ENCODE results near the gene SLC41A1. TPM values are rescaled to one million over a fixed set of nuclear protein-coding genes. Genes with fewer than 3 reads are reported as not detected.
"Not testable (repeated sequence)": the region's sequence is repeated elsewhere in the genome, so short reads cannot be mapped to it uniquely, and the experiment has no call there.

SLC41A1 gene
- total RNA-seq, 6 donors from 2014 or later, result 17.8 to 35.1 (median 27.3) TPM

- H3K4me3 ChIP-seq, result no peak overlapping the region
- no peaks in the 10 kb centered on the region for H3K36me3 ChIP-seq
- H3K27ac ChIP-seq, result no peak overlapping the region
- DNase-seq (no peak), ATAC-seq (ENCODE audit: low FRiP score in 2 of 2) (no peak)
- H3K9me3 ChIP-seq, result no peaks in the 10 kb centered on the region
- 94 to 100% methylated on average over 5 of the region's 5 CpGs for WGBS, 2 donors
- no peak for TF ChIP-seq CTCF (IDR thresholded peaks at IDR 0.05)
- no peak for TF ChIP-seq POLR2A (IDR thresholded peaks at IDR 0.05)
- TF ChIP-seq POLR2AphosphoS5 (IDR thresholded peaks at IDR 0.05), result no peak
- TF ChIP-seq EP300 (IDR thresholded peaks at IDR 0.05), result no peak
- no peaks in the 10 kb centered on the region for H3K4me1 ChIP-seq
- no peaks in the 10 kb centered on the region for H3K27me3 ChIP-seq
Measured at GRCh38 chr1:205824180-205824579, 11.2 kb upstream of the SLC41A1 start.

- DNase-seq; H3K4me3 ChIP-seq; ATAC-seq (ENCODE audit: low FRiP score in 2 of 2); H3K27me3 ChIP-seq; H3K4me1 ChIP-seq; H3K36me3 ChIP-seq; H3K9me3 ChIP-seq; H3K27ac ChIP-seq: not testable (repeated sequence)
- 94 to 97% methylated on average over 2 of the region's 2 CpGs for WGBS, 2 donors
Measured at GRCh38 chr1:205823260-205823659, 10.3 kb upstream of the SLC41A1 start.

GRCh38 chr1:205822397-205822796 is 9.4 kb upstream of the SLC41A1 start:
- ATAC-seq (ENCODE audit: low FRiP score in 2 of 2) (no peak), DNase-seq (no peak)
- Histone ChIP-seq H3K27ac (no peak overlapping the region), H3K4me1 (no peaks in the 10 kb centered on the region), H3K36me3 (no peaks in the 10 kb centered on the region), H3K9me3 (no peaks in the 10 kb centered on the region), H3K27me3 (no peaks in the 10 kb centered on the region), H3K4me3 (no peak overlapping the region)
- TF ChIP-seq POLR2AphosphoS5 (IDR thresholded peaks at IDR 0.05) (no peak), CTCF (IDR thresholded peaks at IDR 0.05) (no peak), POLR2A (IDR thresholded peaks at IDR 0.05) (no peak), EP300 (IDR thresholded peaks at IDR 0.05) (no peak)
- WGBS, 2 donors, result 86 to 96% methylated on average over 2 of the region's 2 CpGs

GRCh38 chr1:205817988-205818387 is 5.0 kb upstream of the SLC41A1 start:
- Histone ChIP-seq H3K4me3 (no peak overlapping the region), H3K27ac (no peak overlapping the region), H3K9me3 (no peaks in the 10 kb centered on the region), H3K36me3 (no peaks in the 10 kb centered on the region), H3K27me3 (no peaks in the 10 kb centered on the region), H3K4me1 (peaks cover 6 to 10% (median 8%) of the 10 kb centered on the region in 4 donors)
- WGBS, 2 donors, result 93 to 97% methylated on average over 3 of the region's 3 CpGs
- no peak for DNase-seq
- TF ChIP-seq EP300 (IDR thresholded peaks at IDR 0.05) (no peak), POLR2AphosphoS5 (IDR thresholded peaks at IDR 0.05) (no peak), POLR2A (IDR thresholded peaks at IDR 0.05) (no peak), CTCF (IDR thresholded peaks at IDR 0.05) (no peak)
- no peak for ATAC-seq (ENCODE audit: low FRiP score in 2 of 2)

GRCh38 chr1:205817364-205817763 is 4.4 kb upstream of the SLC41A1 start:
- peaks cover 6 to 10% (median 8%) of the 10 kb centered on the region in 4 donors for H3K4me1 ChIP-seq
- no peaks in the 10 kb centered on the region for H3K9me3 ChIP-seq
- ATAC-seq (ENCODE audit: low FRiP score in 2 of 2) (no peak), DNase-seq (no peak)
- H3K27me3 ChIP-seq, result no peaks in the 10 kb centered on the region
- WGBS, 2 donors, result 73 to 90% methylated on average over 3 of the region's 3 CpGs
- no peak overlapping the region for H3K27ac ChIP-seq
- H3K4me3 ChIP-seq, result no peak overlapping the region
- no peak for TF ChIP-seq POLR2A (IDR thresholded peaks at IDR 0.05)
- no peak for TF ChIP-seq EP300 (IDR thresholded peaks at IDR 0.05)
- TF ChIP-seq POLR2AphosphoS5 (IDR thresholded peaks at IDR 0.05), result no peak
- TF ChIP-seq CTCF (IDR thresholded peaks at IDR 0.05), result no peak
- H3K36me3 ChIP-seq, result no peaks in the 10 kb centered on the region
